Measurements from ENCODE around the gene OBP2B. TPM values are rescaled to one million over a fixed set of nuclear protein-coding genes. Genes with fewer than 3 reads are reported as not detected.
"Not testable (repeated sequence)": the region's sequence is repeated elsewhere in the genome, so short reads cannot be mapped to it uniquely, and the experiment has no call there.

The OBP2B gene
- total and polyA plus RNA-seq, 2 experiments from 2014 or later = not detected

- H3K27ac Mint-ChIP-seq; H3K4me1 Mint-ChIP-seq; H3K4me3 ChIP-seq; H3F3A ChIP-seq (replicated peaks; ENCODE audit: low read depth); H3K27ac ChIP-seq (ENCODE audit: low read depth); H3K27me3 ChIP-seq (ENCODE audit: insufficient read depth); H2AFZ ChIP-seq; H3K79me2 ChIP-seq (replicated peaks; ENCODE audit: insufficient read depth); H3K4me1 ChIP-seq (ENCODE audit: insufficient read depth); H3K9me3 Mint-ChIP-seq; H4K20me1 ChIP-seq (replicated peaks; ENCODE audit: insufficient read depth); H3K4me2 ChIP-seq; H3K36me3 Mint-ChIP-seq (ENCODE audit: low read depth); H3K4me3 Mint-ChIP-seq; H3K36me3 ChIP-seq (ENCODE audit: insufficient read depth); H3K9me2 ChIP-seq (ENCODE audit: insufficient read depth): not testable (repeated sequence)
- H3K27me3 Mint-ChIP-seq (ENCODE audit: insufficient read depth, low read depth, poor library complexity) = peaks cover 22% of the 10 kb centered on the region
- DNase-seq (ENCODE audit: low spot score) (peak; percentile 49), ATAC-seq (peak; percentile 85)
These were observed 14.2 kb upstream of the OBP2B start for GRCh38 chr9:133223159-133223756.

- DNase-seq (ENCODE audit: low spot score); H3K27me3 ChIP-seq (ENCODE audit: insufficient read depth); H3K27ac Mint-ChIP-seq; H3K4me3 Mint-ChIP-seq; H3K4me1 ChIP-seq (ENCODE audit: insufficient read depth); H3K27ac ChIP-seq (ENCODE audit: low read depth); H4K20me1 ChIP-seq (replicated peaks; ENCODE audit: insufficient read depth); H3K4me2 ChIP-seq; H3K79me2 ChIP-seq (replicated peaks; ENCODE audit: insufficient read depth); H3K9me3 Mint-ChIP-seq; H3K4me1 Mint-ChIP-seq; H2AFZ ChIP-seq; ATAC-seq; H3F3A ChIP-seq (replicated peaks; ENCODE audit: low read depth); H3K4me3 ChIP-seq; H3K9me2 ChIP-seq (ENCODE audit: insufficient read depth); H3K36me3 ChIP-seq (ENCODE audit: insufficient read depth); H3K36me3 Mint-ChIP-seq (ENCODE audit: low read depth): not testable (repeated sequence)
- H3K27me3 Mint-ChIP-seq (ENCODE audit: insufficient read depth, low read depth, poor library complexity) = peaks cover 27% of the 10 kb centered on the region
These were observed 12.9 kb upstream of the OBP2B start for GRCh38 chr9:133221994-133222393.

- no peak for DNase-seq (ENCODE audit: low spot score)
- peaks cover 7% of the 10 kb centered on the region; the same call in 2 of the 3 replicates for H3K4me1 Mint-ChIP-seq
- Histone ChIP-seq H3K9me2 (ENCODE audit: insufficient read depth) (no peaks in the 10 kb centered on the region), H3K36me3 (ENCODE audit: insufficient read depth) (no peaks in the 10 kb centered on the region), H3K27me3 (ENCODE audit: insufficient read depth) (0 out of 2 replicates have a peak, but pooled peaks cover 5% of the 10 kb centered on the region), H3K27ac (ENCODE audit: low read depth) (no peak overlapping the region), H3K79me2 (replicated peaks; ENCODE audit: insufficient read depth) (no peaks in the 10 kb centered on the region), H3F3A (replicated peaks; ENCODE audit: low read depth) (no peaks in the 10 kb centered on the region), H3K4me2 (no peak overlapping the region), H3K4me1 (ENCODE audit: insufficient read depth) (no peaks in the 10 kb centered on the region), H3K4me3 (no peak overlapping the region), H4K20me1 (replicated peaks; ENCODE audit: insufficient read depth) (no peaks in the 10 kb centered on the region), H2AFZ (no peak overlapping the region)
- peaks cover 30% of the 10 kb centered on the region for H3K27me3 Mint-ChIP-seq (ENCODE audit: insufficient read depth, low read depth, poor library complexity)
- H3K9me3 Mint-ChIP-seq = no peaks in the 10 kb centered on the region; the same call in 2 of the 3 replicates
- no peaks in the 10 kb centered on the region for H3K36me3 Mint-ChIP-seq (ENCODE audit: low read depth)
- no peak overlapping the region for H3K27ac Mint-ChIP-seq
- no peak overlapping the region for H3K4me3 Mint-ChIP-seq
- no peak for ATAC-seq
- TF ChIP-seq JUNB (IDR thresholded peaks at IDR 0.05; ENCODE audit: unreplicated experiment) (no peak), STAT1 (IDR thresholded peaks at IDR 0.05; ENCODE audit: unreplicated experiment) (no peak), CTCF (conservative IDR thresholded peaks at IDR 0.05; ENCODE audit: low read depth in 2 of 2) (no peak), ZNF331 (CRISPR knock-in tag; IDR thresholded peaks at IDR 0.05; ENCODE audit: low read depth) (no peak), REST (IDR thresholded peaks at IDR 0.05; ENCODE audit: unreplicated experiment) (no peak), EZH2phosphoT487 (IDR thresholded peaks at IDR 0.05; ENCODE audit: unreplicated experiment) (no peak), POLR2AphosphoS5 (IDR thresholded peaks at IDR 0.05; ENCODE audit: low read depth) (no peak), ZNF114 (CRISPR knock-in tag; IDR thresholded peaks at IDR 0.05) (no peak)
These were observed 12.2 kb upstream of the OBP2B start for GRCh38 chr9:133221177-133221809.

All from GM23338 (cell line).